ENCODE data around the gene TNNI2. TPM values are rescaled to one million over a fixed set of nuclear protein-coding genes. Genes with fewer than 3 reads are reported as not detected.

Gene TNNI2
- total RNA-seq, 1 donor from 2014 or later, result not detected

- H3K27me3 ChIP-seq, result no peaks in the 10 kb centered on the region
- peak in 1 of 2 donors; percentile 87 for DNase-seq (ENCODE audit: low spot score in 2 of 2)
- H3K27ac ChIP-seq, result peak overlapping the region; percentile 87 to 91
- H3K9me3 ChIP-seq, result no peaks in the 10 kb centered on the region
- H3K4me1 ChIP-seq, result peaks cover 7 to 44% of the 10 kb centered on the region in 2 donors
- intact Hi-C loops (cut with DNase I), result loop anchor here (5.0 kb wide), 4 partner anchors 37 to 272 kb away; partner anchors contain the start of genes IFITM10, SYT8 and TNNT3
- H3K4me3 ChIP-seq, result no peak overlapping the region
- TF ChIP-seq CTCF (IDR thresholded peaks at IDR 0.05), result no peak
- H3K36me3 ChIP-seq, result peaks cover 9 to 20% of the 10 kb centered on the region in 2 donors
Observed at GRCh38 chr11:1879941-1880720, 41.4 kb downstream of the TNNI2 start.

- peaks cover 7 to 42% of the 10 kb centered on the region in 2 donors for H3K4me1 ChIP-seq
- no peak for DNase-seq (ENCODE audit: low spot score in 2 of 2)
- intact Hi-C loops (cut with DNase I), result loop anchor here (5.0 kb wide), 3 partner anchors 36 to 271 kb away; partner anchors contain the start of genes SYT8 and TNNT3
Observed at GRCh38 chr11:1880746-1881441, 42.1 kb downstream of the TNNI2 start.

GRCh38 chr11:1881442-1882264, 42.9 kb downstream of the TNNI2 start:
- no peak for DNase-seq (ENCODE audit: low spot score in 2 of 2)
- H3K9me3 ChIP-seq, result no peaks in the 10 kb centered on the region
- no peak overlapping the region for H3K4me3 ChIP-seq

More at GRCh38 chr11:1880746-1881441, 42.1 kb downstream of the TNNI2 start:
- no peak overlapping the region for H3K4me3 ChIP-seq
- H3K27ac ChIP-seq, result peak overlapping the region; percentile 87 to 91
- H3K36me3 ChIP-seq, result peaks cover 17 to 27% of the 10 kb centered on the region in 2 donors
- H3K9me3 ChIP-seq, result no peaks in the 10 kb centered on the region
- no peak for TF ChIP-seq CTCF (IDR thresholded peaks at IDR 0.05)
- H3K27me3 ChIP-seq, result no peaks in the 10 kb centered on the region

GRCh38 chr11:1882265-1883238, 43.8 kb downstream of the TNNI2 start:
- TF ChIP-seq CTCF (IDR thresholded peaks at IDR 0.05), result peak; percentile 74 to 92 (median 90)
- no peaks in the 10 kb centered on the region for H3K9me3 ChIP-seq
- H3K4me3 ChIP-seq, result no peak overlapping the region
- DNase-seq (ENCODE audit: low spot score in 2 of 2), result peak in 1 of 2 donors; percentile 84
- peak overlapping the region; percentile 87 to 91 for H3K27ac ChIP-seq
- intact Hi-C loops (cut with DNase I), result loop anchor here (5.0 kb wide), 3 partner anchors 35 to 270 kb away; partner anchors contain the start of genes SYT8 and TNNT3
- H3K36me3 ChIP-seq, result peaks cover 20 to 32% of the 10 kb centered on the region in 2 donors
- peaks cover 4 to 26% of the 10 kb centered on the region in 2 donors for H3K4me1 ChIP-seq
- H3K27me3 ChIP-seq, result no peaks in the 10 kb centered on the region

More at GRCh38 chr11:1881442-1882264, 42.9 kb downstream of the TNNI2 start:
- H3K27ac ChIP-seq, result peak overlapping the region; percentile 87 to 91
- TF ChIP-seq CTCF (IDR thresholded peaks at IDR 0.05), result no peak
- H3K4me1 ChIP-seq, result peaks cover 7 to 35% of the 10 kb centered on the region in 2 donors
- H3K36me3 ChIP-seq, result peaks cover 20 to 29% of the 10 kb centered on the region in 2 donors
- intact Hi-C loops (cut with DNase I), result loop anchor here (5.0 kb wide), 3 partner anchors 36 to 271 kb away; partner anchors contain the start of genes SYT8 and TNNT3
- H3K27me3 ChIP-seq, result no peaks in the 10 kb centered on the region

Data from ascending aorta (tissue), 2 donors.